Upper lobe of right lung (tissue), 1 donor: ENCODE data around the gene LINC00237. TPM values are rescaled to one million over a fixed set of nuclear protein-coding genes. Genes with fewer than 3 reads are reported as not detected.
A peak's percentile ranks its signal among the peaks of the same experiment; 100 is the strongest.

Experiments
- ATAC-seq: fragments of 200-7000 bp; cut with Tn5 transposase; one replicate; pipeline ENCODE4 v1.9.1; 2020; ENCODE audit warnings: mild to moderate bottlenecking, moderate library complexity
- DNase-seq: peaks from one replicate; pipeline ENCODE4 v3.0.0-alpha.2; 2020
- H3K27ac ChIP-seq: fragments of 200-600 bp; one replicate; pipeline ENCODE4 v1.8.0; 2022
- H3K27me3 ChIP-seq: fragments of 200-600 bp; one replicate; pipeline ENCODE4 v1.8.0; 2022; ENCODE audit warnings: mild to moderate bottlenecking
- H3K36me3 ChIP-seq: fragments of 200-600 bp; one replicate; pipeline ENCODE4 v1.8.0; 2022
- H3K4me1 ChIP-seq: fragments of 200-600 bp; one replicate; pipeline ENCODE4 v1.8.0; 2022
- H3K4me3 ChIP-seq: fragments of 200-600 bp; one replicate; pipeline ENCODE4 v1.8.0; 2022; ENCODE audit warnings: mild to moderate bottlenecking
- H3K9me3 ChIP-seq: fragments of 200-600 bp; one replicate; pipeline ENCODE4 v1.8.0; 2022
- intact Hi-C: fragments of 100-400 bp; cut with DNase I; formaldehyde crosslinking; loops from one replicate; pipeline ENCODE4 v1.11.0; 2022
- total RNA-seq: library from RNA; stranded (reverse); fragmentation: NEBNext Ultra II Directional; extraction: Animal tissue kit (Norgen Biotek cat#: 25700); gene quantifications from one replicate; pipeline ENCODE4 v1.2.1, GENCODE V29; 2021
- TF ChIP-seq, protein P1 (sequence below): fragments of 200-600 bp; IDR thresholded peaks from one replicate; pipeline ENCODE4 v1.8.0; 2022; ENCODE audit warnings: antibody characterized with exemption
- donor health status: DM: no; HTN: yes; CAD: no; lungs with severe emphysema.

Gene LINC00237
- total RNA-seq, 1 donor from 2014 or later, result not detected

- intact Hi-C loops, result no loop called here
- Histone ChIP-seq H3K27ac (no peak overlapping the region), H3K4me1 (no peaks in the 10 kb centered on the region), H3K27me3 (peaks cover 52% of the 10 kb centered on the region), H3K4me3 (no peak overlapping the region), H3K36me3 (no peaks in the 10 kb centered on the region), H3K9me3 (no peaks in the 10 kb centered on the region)
- TF ChIP-seq, protein P1, sequence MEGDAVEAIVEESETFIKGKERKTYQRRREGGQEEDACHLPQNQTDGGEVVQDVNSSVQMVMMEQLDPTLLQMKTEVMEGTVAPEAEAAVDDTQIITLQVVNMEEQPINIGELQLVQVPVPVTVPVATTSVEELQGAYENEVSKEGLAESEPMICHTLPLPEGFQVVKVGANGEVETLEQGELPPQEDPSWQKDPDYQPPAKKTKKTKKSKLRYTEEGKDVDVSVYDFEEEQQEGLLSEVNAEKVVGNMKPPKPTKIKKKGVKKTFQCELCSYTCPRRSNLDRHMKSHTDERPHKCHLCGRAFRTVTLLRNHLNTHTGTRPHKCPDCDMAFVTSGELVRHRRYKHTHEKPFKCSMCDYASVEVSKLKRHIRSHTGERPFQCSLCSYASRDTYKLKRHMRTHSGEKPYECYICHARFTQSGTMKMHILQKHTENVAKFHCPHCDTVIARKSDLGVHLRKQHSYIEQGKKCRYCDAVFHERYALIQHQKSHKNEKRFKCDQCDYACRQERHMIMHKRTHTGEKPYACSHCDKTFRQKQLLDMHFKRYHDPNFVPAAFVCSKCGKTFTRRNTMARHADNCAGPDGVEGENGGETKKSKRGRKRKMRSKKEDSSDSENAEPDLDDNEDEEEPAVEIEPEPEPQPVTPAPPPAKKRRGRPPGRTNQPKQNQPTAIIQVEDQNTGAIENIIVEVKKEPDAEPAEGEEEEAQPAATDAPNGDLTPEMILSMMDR, result no peak
- no peak for DNase-seq
- ATAC-seq, result no peak
These were observed 15.4 kb downstream of the LINC00237 start for GRCh38 chr20:21090721-21091120.

DNA sequence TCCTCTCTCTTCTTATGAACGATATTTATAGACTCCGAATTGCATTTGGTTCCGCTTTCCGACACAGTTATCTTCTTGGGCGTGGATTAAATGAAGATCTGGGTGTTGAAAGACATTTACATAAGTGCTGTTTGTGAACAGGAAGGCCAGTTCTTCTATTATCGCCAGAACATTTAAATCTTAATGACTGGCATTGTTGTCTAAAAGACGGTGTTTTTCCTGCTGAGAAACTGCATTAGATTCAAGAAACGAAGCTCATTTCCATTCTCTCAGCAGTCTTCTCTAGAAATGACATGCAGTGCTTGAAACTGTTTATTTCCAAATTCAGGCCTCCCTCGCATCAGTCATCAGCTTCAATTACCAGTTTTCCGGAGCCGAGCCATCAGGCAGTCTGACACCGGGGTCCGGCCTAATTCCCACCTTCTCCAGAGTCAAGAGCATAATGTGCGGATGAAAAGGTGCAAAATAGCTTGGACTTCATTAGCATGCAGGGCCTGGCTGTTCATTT, 16.0 kb downstream of the LINC00237 start:
- peak; percentile 43 for ATAC-seq
- intact Hi-C loops, result no loop called here
- H3K4me1 ChIP-seq, result no peaks in the 10 kb centered on the region
- no peak overlapping the region for H3K4me3 ChIP-seq
- H3K27ac ChIP-seq, result no peak overlapping the region
- no peaks in the 10 kb centered on the region for H3K36me3 ChIP-seq
- peaks cover 52% of the 10 kb centered on the region for H3K27me3 ChIP-seq
- TF ChIP-seq, protein P1, result no peak
- no peak for DNase-seq
- H3K9me3 ChIP-seq, result no peaks in the 10 kb centered on the region

GRCh38 chr20:21089391-21089790, 16.8 kb downstream of the LINC00237 start:
- H3K4me1 ChIP-seq, result no peaks in the 10 kb centered on the region
- peaks cover 49% of the 10 kb centered on the region for H3K27me3 ChIP-seq
- H3K4me3 ChIP-seq, result no peak overlapping the region
- DNase-seq (no peak), ATAC-seq (no peak)
- intact Hi-C loops, result no loop called here
- no peaks in the 10 kb centered on the region for H3K36me3 ChIP-seq
- H3K9me3 ChIP-seq, result no peaks in the 10 kb centered on the region
- TF ChIP-seq, protein P1, result no peak
- H3K27ac ChIP-seq, result no peak overlapping the region

GRCh38 chr20:21087862-21088540, 18.2 kb downstream of the LINC00237 start:
- no peaks in the 10 kb centered on the region for H3K9me3 ChIP-seq
- no peaks in the 10 kb centered on the region for H3K4me1 ChIP-seq
- no peak for DNase-seq
- H3K27me3 ChIP-seq, result peaks cover 42% of the 10 kb centered on the region
- ATAC-seq, result no peak
- no peaks in the 10 kb centered on the region for H3K36me3 ChIP-seq
- TF ChIP-seq, protein P1, result no peak
- intact Hi-C loops, result no loop called here
- no peak overlapping the region for H3K4me3 ChIP-seq
- H3K27ac ChIP-seq, result no peak overlapping the region

- H3K4me3 ChIP-seq, result no peak overlapping the region
These were observed 22.3 kb downstream of the LINC00237 start for GRCh38 chr20:21083825-21084325.

More at GRCh38 chr20:21083825-21084325, 22.3 kb downstream of the LINC00237 start:
- Histone ChIP-seq H3K27ac (no peak overlapping the region), H3K4me1 (no peaks in the 10 kb centered on the region), H3K9me3 (no peaks in the 10 kb centered on the region), H3K36me3 (no peaks in the 10 kb centered on the region), H3K27me3 (peaks cover 25% of the 10 kb centered on the region)
- intact Hi-C loops, result no loop called here
- TF ChIP-seq, protein P1, result no peak
- ATAC-seq, result no peak
- DNase-seq, result no peak
